HG02938 (cell line): ENCODE measurements around the gene PLXNB2.

Experiments used
- ATAC-seq: cut with Tn5 transposase; IDR thresholded peaks from one replicate; pipeline ENCODE4 v1.9.1; 2021; ENCODE audit warnings: mild to moderate bottlenecking, moderate library complexity; ENCODE audit not compliant: unreplicated experiment

Gene PLXNB2

DNA sequence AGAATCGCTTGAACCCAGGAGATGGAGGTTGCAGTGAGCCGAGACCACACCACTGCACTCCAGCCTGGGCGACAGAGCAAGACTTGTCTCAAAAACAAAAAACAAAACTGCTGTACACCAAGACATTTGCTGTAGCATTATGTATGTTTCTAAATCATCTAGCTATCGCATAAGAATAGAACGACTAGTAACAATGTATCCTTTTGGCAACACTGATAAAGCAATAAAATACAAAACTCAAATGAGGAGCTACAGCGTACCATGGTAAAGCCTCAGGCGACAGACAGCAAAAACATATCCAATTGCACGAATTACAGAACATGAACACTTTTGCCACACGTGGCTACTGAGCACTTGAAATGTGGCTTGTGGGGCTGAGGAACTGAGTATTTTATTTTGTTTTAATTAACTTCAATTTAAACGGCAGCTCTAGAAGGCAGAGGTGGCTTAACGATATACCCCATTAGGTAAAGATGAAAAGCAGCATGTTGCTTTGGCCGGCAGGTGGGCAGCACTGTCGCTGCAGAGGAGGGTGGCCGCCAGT, 65.0 kb downstream of the PLXNB2 start:
- no peak for ATAC-seq

DNA sequence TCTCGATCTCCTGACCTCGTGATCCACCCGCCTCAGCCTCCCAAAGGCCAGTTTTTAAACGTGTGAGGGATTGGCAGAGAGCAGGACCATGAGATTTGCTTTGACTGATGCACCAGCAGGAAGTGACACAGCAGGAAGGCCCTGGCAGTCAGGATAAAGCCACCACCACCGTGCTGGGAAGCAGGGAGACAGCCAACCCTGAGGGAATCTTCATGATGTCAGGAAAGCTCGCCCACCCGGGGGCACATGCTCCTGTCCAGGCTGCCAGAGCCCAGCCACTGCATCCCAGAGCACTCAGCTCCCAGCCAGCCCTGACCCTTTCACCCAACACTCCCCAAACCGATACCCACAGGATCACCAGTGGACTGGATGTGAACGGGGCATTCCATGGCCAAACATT, 68.7 kb downstream of the PLXNB2 start:
- no peak for ATAC-seq

GRCh38 chr22:50236731-50237409, 70.6 kb downstream of the PLXNB2 start:
- ATAC-seq: no peak

DNA sequence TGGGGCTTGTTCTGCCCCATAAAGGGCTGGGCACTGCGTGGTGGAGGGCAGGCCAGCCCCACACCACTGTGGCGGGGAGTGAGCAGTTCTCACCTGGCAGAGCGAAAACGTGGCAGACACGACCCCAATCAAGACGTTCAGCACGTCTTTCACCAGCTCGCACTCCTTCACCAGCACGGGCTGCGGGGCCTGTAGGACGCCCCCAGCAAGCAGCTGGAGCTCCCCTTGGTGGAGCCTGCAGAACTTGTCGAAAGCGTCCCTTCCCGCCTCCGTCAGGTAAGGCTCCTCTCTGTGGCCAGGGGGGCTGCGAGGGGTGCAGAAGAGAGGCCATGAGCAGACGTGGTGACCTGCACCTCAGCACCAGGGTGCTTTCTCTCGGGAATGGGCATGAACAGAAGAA, 74.2 kb downstream of the PLXNB2 start:
- ATAC-seq: no peak

GRCh38 chr22:50232481-50233151, 74.8 kb downstream of the PLXNB2 start:
- no peak for ATAC-seq

GRCh38 chr22:50229370-50229769, 78.1 kb downstream of the PLXNB2 start:
- ATAC-seq: no peak

DNA sequence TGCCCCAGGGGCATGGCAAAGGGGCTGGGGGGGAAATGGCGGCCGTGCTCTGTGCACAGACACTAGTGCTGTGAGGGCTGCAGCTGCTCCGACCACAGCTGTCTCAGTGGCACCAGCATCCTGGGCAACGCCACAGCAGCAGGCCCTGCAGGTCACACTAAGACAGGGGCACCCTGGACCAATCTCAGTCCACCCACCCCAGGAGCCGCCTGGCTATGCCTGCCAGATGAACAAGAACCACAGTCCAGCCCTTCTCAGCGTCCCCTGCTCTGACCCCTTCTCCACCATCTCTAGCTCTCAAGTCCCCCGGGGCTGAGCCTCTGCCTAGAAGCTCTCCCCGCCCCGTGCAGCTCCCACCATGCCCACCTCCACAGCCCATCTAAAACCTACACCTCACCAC, 79.1 kb downstream of the PLXNB2 start:
- no peak for ATAC-seq

DNA sequence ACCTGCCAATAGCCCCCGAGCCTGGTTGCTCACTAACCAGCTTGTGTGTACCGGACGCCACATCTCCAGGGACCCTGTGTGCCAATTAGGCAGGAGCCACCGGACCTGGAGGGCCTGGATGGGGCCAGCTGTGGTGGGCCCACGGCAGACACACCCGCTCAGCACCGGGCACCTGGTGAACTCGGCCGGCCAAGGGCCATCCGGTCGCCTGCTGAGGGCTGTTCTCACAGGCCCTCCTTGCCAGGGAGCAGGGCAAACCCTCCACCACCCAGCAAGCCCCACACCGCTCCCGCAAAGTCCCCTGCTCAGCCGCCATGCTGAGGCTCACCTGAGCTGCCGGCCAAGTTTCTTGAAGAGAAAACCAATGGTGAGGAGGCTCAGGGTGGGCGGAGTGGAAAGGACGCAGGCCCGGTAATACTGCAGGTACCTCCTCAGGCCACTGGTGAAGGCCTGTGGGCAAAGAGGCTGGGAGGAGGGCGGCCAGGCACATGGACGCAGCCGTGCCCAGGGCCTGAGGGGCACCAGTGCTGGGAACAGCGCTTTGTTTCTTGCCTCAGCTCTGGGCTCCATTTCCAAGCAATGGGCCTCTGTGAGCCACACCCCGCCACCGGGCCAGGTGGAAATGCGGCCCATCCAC, 79.7 kb downstream of the PLXNB2 start:
- no peak for ATAC-seq

- ATAC-seq: no peak
Measured at GRCh38 chr22:50226875-50227165, 80.6 kb downstream of the PLXNB2 start.

DNA sequence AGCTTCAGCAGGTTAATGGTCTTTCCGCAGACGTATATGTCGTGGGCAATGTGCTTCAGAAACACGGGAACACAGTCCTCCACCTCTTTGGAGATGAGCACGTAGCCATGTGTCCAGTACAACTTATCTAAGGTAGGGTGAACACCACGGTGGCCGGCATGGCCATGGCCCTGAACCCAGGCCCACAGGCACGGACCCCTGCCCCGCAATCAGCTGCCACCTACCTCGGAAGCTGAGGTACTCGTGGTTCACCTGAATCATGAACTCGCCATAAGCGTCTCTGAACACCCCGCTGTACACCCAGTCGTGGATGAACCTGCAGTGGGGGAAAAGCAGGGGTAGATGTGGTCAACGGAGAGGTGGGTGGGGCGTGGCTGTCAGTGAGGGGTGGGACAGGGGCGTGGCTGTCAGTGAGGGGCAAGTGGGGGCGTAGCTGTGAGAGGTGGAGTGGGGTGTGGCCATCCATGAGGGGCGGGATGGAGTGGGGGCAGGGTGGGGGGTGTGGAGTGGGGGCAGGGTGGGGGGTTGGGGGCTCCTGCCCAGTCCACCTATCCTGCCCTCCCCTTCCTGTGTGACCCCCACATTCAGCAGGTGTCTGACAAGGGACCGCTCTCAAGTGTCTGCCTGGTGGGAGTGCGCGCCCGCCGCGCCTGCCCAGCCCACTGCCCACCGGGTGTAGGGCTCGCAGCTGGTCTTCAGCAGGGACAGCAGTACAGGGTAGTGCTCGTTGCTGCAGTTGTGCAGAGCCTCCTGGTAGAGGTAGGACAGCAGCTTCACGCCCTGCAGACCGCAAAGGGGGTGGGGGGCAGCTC, 81.2 kb downstream of the PLXNB2 start:
- no peak for ATAC-seq

- no peak for ATAC-seq
Measured at GRCh38 chr22:50225200-50225969, 82.1 kb downstream of the PLXNB2 start.
